ENCODE measurements around the gene ISG20.
"Not testable (repeated sequence)": the region's sequence is repeated elsewhere in the genome, so short reads cannot be mapped to it uniquely, and the experiment has no call there.

The ISG20 gene

DNA sequence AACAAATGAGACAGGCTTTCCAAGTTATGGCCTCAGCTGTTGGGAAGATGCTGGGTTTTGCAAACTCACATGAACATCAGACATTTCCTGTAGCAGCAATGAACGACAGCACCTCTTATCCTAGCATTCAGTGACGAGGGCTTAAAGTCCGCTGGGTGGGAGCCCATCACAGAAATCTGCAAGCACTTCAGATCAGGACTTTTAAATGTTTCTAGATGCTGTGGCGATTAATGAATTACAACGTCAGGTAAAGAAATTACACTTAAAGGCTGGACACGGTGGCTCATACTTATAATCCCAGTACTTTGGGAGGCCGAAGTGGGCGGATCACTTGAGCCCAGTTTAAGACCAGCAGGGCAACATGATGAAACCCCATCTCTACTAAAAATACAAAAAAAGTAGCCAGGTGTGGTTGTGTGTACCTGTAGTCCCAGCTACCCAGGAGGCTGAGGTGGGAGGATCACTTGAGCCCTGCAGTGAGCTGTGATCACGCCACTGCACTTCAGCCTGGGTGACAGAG lies 13.8 kb upstream of the ISG20 start:
- H3K9me3 Mint-ChIP-seq, result no peaks in the 10 kb centered on the region
- H3K36me3 Mint-ChIP-seq, result peaks cover 45% of the 10 kb centered on the region
- H3K27ac Mint-ChIP-seq, result peak overlapping the region; percentile 93
- no peak for ATAC-seq
- H3K27me3 Mint-ChIP-seq, result peaks cover 3% of the 10 kb centered on the region
- no peak overlapping the region for H3K4me3 Mint-ChIP-seq
- peaks cover 80% of the 10 kb centered on the region for H3K4me1 Mint-ChIP-seq

GRCh38 chr15:88625943-88626741 lies 12.7 kb upstream of the ISG20 start:
- Mint-ChIP-seq H3K9me3 (no peaks in the 10 kb centered on the region), H3K36me3 (peaks cover 54% of the 10 kb centered on the region), H3K27me3 (no peaks in the 10 kb centered on the region), H3K4me1 (peaks cover 81% of the 10 kb centered on the region), H3K4me3 (no peak overlapping the region), H3K27ac (no peak overlapping the region)
- ATAC-seq, result no peak

DNA sequence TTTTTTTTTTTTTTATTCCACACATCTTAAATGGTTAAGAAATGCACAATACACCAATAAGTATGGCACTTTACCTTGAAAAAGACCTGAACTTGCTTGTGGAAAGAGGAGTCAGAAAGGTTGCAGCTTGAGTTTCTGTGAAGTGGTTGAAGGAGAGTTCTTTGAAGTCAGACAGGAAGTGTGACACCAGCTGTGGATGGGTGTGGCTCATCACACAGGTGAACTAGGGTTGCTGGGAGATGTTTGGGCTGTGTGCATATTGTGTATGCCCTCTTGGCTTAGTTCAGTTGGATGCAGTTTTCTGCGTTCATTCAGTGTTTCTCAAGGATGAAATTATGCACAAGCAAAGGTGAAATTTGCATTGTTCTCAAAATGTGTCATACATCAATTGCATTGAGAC lies 11.4 kb upstream of the ISG20 start:
- peaks cover 58% of the 10 kb centered on the region for H3K36me3 Mint-ChIP-seq
- H3K4me1 Mint-ChIP-seq, result peaks cover 78% of the 10 kb centered on the region

DNA sequence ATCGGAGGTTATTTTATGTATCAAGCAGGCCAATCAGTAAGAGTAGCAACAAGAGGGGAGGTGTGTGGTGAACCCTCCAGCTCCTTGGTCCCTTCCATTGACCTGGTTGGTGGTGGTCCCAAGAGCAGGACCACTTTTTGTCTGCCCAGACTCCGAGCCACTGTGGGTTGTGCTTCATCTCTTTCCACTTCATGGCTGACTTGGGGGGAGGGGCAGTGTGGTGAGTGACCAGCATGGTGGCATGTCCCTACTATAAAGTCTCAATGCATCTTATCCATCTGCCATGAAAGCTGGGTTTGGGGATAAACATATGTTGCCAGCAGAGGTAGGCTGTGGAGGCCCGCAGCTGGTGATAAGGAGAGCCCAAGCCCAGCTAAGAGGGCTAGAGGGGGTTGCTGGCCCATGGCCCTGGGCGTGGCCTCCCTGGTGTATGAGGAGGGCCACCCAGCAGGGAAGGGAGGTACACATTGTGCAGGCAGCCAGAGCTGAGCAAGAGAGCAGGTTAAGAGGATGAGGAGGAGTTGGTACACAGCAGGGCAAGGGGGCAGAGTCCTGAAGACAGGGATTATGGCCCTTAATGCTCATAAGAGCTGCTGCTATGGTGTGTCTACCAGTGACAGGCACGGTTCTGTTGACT lies 10.7 kb upstream of the ISG20 start:
- no peak for ATAC-seq
- Mint-ChIP-seq H3K9me3 (no peaks in the 10 kb centered on the region), H3K27ac (peak overlapping the region; percentile 88), H3K27me3 (no peaks in the 10 kb centered on the region), H3K36me3 (peaks cover 64% of the 10 kb centered on the region), H3K4me3 (no peak overlapping the region), H3K4me1 (peaks cover 78% of the 10 kb centered on the region)

More for the DNA sequence above, 11.4 kb upstream of the ISG20 start:
- no peaks in the 10 kb centered on the region for H3K9me3 Mint-ChIP-seq
- peak overlapping the region; percentile 88 for H3K27ac Mint-ChIP-seq
- H3K27me3 Mint-ChIP-seq, result no peaks in the 10 kb centered on the region
- H3K4me3 Mint-ChIP-seq, result peak overlapping the region; percentile 2
- peak; percentile 73 for ATAC-seq

DNA sequence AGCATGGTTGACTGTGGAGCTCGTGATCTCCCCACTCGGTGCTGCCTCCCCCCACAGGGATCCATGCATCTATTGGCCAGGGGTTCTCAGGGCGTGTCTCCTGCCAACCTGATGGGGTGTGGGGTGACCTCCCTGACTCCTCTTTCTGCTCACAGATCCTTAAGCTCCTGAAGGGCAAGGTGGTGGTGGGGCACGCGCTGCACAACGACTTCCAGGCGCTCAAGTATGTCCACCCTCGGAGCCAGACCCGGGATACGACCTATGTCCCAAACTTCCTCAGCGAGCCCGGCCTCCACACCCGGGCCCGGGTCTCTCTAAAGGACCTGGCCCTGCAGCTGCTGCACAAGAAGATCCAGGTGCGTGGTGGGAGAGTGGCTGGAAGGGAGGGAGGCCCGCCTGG lies 9.7 kb upstream of the ISG20 start:
- Mint-ChIP-seq H3K36me3 (peaks cover 62% of the 10 kb centered on the region), H3K27ac (peak overlapping the region; percentile 88), H3K4me1 (peaks cover 73% of the 10 kb centered on the region), H3K4me3 (no peak overlapping the region), H3K27me3 (no peaks in the 10 kb centered on the region), H3K9me3 (no peaks in the 10 kb centered on the region)
- ATAC-seq, result no peak

DNA sequence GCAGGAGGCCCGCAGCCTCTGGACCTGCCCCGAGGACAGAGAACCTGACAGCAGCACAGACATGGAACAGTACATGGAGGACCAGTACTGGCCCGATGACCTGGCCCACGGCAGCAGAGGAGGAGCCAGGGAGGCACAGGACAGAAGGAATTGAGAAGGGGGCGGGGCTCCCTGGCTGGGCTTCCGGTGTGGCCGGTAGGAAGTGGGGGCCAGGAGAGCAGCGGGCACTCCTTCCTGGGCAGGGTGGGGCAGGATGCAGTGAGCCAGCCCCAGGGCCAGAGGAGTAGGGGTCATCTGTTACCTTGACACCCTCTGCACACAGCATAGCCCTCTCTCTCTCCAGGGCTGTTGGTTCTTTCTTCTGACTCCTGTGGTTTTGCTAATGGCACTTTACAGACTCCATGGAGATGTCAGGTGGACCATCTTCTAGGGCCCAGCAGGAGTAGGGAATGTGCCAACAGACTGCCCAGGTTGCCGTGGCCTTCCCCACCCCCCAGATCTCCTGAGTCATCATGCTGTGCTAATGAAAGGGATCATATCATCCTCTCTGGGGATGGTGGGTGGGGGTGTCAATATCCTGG lies 8.6 kb upstream of the ISG20 start:
- Mint-ChIP-seq H3K4me1 (peaks cover 72% of the 10 kb centered on the region), H3K9me3 (no peaks in the 10 kb centered on the region), H3K27ac (peak overlapping the region; percentile 88), H3K36me3 (peaks cover 58% of the 10 kb centered on the region), H3K27me3 (no peaks in the 10 kb centered on the region), H3K4me3 (no peak overlapping the region)
- ATAC-seq, result peak; percentile 37

DNA sequence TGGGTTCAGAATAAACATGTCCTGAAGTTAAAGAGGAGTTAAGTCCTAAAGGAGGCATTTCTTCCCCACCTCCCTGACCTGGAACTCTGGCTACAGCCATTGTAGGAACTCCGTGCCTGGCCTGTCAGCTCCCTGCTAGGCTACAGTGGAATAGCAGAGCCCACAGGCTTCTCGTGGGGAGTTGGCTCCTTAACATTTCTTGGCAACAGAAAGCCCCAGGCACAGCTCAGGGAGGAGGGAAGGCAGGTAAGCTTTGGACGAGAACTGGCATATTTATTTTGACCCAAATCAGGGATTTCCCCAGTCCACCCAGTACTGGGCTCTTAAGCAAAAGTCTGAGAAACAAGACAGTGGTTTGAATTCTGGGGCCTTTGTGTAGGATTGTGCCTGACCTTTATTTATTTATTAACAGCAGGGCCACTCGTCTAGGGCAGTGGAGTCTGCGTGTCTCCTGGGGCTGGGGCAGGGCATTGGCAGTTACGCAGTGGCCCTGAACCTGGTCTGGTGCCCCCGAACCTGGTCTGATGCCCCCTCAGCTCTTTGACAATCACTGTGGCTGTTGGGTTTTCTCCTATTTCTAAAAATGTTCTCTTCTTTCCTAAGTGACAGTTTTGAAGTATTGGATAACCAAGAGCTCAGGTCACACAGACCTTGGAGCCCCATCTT lies 7.9 kb upstream of the ISG20 start:
- H3K36me3 Mint-ChIP-seq, result peaks cover 58% of the 10 kb centered on the region
- peak overlapping the region; percentile 88 for H3K27ac Mint-ChIP-seq
- no peak overlapping the region for H3K4me3 Mint-ChIP-seq
- H3K9me3 Mint-ChIP-seq, result no peaks in the 10 kb centered on the region
- ATAC-seq, result no peak
- peaks cover 76% of the 10 kb centered on the region for H3K4me1 Mint-ChIP-seq
- H3K27me3 Mint-ChIP-seq, result no peaks in the 10 kb centered on the region

- Mint-ChIP-seq H3K9me3 (no peaks in the 10 kb centered on the region), H3K27ac (peak overlapping the region; percentile 88), H3K4me3 (no peak overlapping the region), H3K27me3 (no peaks in the 10 kb centered on the region), H3K36me3 (peaks cover 63% of the 10 kb centered on the region), H3K4me1 (peaks cover 76% of the 10 kb centered on the region)
- no peak for ATAC-seq
Measured at GRCh38 chr15:88631464-88632028, 7.3 kb upstream of the ISG20 start.

GRCh38 chr15:88632797-88633196 lies 6.0 kb upstream of the ISG20 start:
- H3K36me3 Mint-ChIP-seq, result peaks cover 61% of the 10 kb centered on the region
- ATAC-seq, H3K27me3 Mint-ChIP-seq, H3K4me3 Mint-ChIP-seq, H3K9me3 Mint-ChIP-seq: not testable (repeated sequence)
- H3K4me1 Mint-ChIP-seq, result peaks cover 80% of the 10 kb centered on the region
- peak overlapping the region; percentile 88 for H3K27ac Mint-ChIP-seq

- H3K27me3 Mint-ChIP-seq, result no peaks in the 10 kb centered on the region
- peak overlapping the region; percentile 88 for H3K27ac Mint-ChIP-seq
- peaks cover 73% of the 10 kb centered on the region for H3K4me1 Mint-ChIP-seq
- ATAC-seq, result no peak
- H3K4me3 Mint-ChIP-seq, result no peak overlapping the region
- no peaks in the 10 kb centered on the region for H3K9me3 Mint-ChIP-seq
- peaks cover 45% of the 10 kb centered on the region for H3K36me3 Mint-ChIP-seq
Measured at GRCh38 chr15:88634449-88634848, 4.4 kb upstream of the ISG20 start.

DNA sequence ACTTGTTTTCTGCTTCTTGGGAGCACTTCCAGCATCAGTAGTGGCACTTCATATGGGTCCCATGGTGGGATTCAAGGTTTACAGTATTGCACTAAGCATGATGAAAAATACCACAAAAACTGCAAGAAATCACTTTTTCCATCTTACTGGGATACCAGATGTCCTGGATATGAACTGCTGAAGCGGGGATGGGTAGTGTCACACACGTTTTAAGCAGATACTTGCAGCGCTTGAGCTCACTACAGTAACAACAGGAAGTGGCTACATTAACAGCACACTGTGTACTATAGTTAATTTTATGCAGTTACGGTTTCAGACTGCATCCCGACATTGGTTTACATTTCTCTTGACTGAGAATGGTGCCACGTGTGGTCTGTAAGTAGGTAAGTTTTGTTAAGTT lies 3.5 kb upstream of the ISG20 start:
- no peaks in the 10 kb centered on the region for H3K27me3 Mint-ChIP-seq
- peaks cover 39% of the 10 kb centered on the region for H3K36me3 Mint-ChIP-seq
- peak overlapping the region; percentile 13 for H3K4me3 Mint-ChIP-seq
- peak; percentile 40 for ATAC-seq
- peaks cover 73% of the 10 kb centered on the region for H3K4me1 Mint-ChIP-seq
- H3K9me3 Mint-ChIP-seq, result no peaks in the 10 kb centered on the region
- H3K27ac Mint-ChIP-seq, result peak overlapping the region; percentile 88

GRCh38 chr15:88636050-88636449 lies 2.8 kb upstream of the ISG20 start:
- peaks cover 70% of the 10 kb centered on the region for H3K4me1 Mint-ChIP-seq
- no peaks in the 10 kb centered on the region for H3K9me3 Mint-ChIP-seq
- no peak for ATAC-seq
- peak overlapping the region; percentile 88 for H3K27ac Mint-ChIP-seq
- H3K4me3 Mint-ChIP-seq, result peak overlapping the region; percentile 38
- peaks cover 36% of the 10 kb centered on the region for H3K36me3 Mint-ChIP-seq
- no peaks in the 10 kb centered on the region for H3K27me3 Mint-ChIP-seq

DNA sequence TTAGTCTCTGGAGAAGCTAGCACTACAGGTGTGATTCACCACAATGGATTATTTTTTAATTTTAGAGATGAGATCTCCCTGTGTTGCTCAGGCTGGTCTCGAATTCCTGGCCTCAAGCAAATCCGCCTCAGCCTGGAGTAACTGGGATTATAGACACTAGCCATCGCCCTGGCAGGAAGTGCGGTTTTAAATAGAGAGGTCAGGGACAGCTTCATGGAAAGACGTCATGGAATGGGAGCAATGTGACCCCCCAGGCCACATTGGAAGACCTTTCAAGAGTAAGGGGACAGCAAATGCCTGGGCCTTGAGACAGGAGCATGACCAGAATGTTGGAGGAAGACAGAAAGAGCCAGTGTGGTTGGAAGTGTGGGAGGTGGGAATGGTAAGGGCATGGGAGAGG lies 2.2 kb upstream of the ISG20 start:
- Mint-ChIP-seq H3K9me3 (no peaks in the 10 kb centered on the region), H3K27ac (peak overlapping the region; percentile 88), H3K4me3 (peak overlapping the region; percentile 5), H3K27me3 (no peaks in the 10 kb centered on the region), H3K36me3 (peaks cover 33% of the 10 kb centered on the region), H3K4me1 (peaks cover 75% of the 10 kb centered on the region)
- ATAC-seq, result no peak

- Mint-ChIP-seq H3K36me3 (peaks cover 31% of the 10 kb centered on the region), H3K4me3 (peak overlapping the region; percentile 82), H3K27me3 (no peaks in the 10 kb centered on the region), H3K27ac (peak overlapping the region; percentile 88), H3K4me1 (peaks cover 76% of the 10 kb centered on the region), H3K9me3 (no peaks in the 10 kb centered on the region)
- ATAC-seq, result no peak
Measured at GRCh38 chr15:88637436-88637835, 1.4 kb upstream of the ISG20 start.
